CD4-positive, alpha-beta T cell treated with Interleukin-17A for 1 hour (primary cell): ENCODE results near the gene INTS15.

Experiments used
- DNase-seq: peaks from one replicate; pipeline ENCODE4 v3.0.0-alpha.2; 2020

INTS15 gene

GRCh38 chr7:6589829-6590644 lies at the start of gene INTS15:
Gene INTS15 (plus strand): TSS chr7:6590021. CDS start chr7:6590284, 263 bp downstream.
- DNase-seq, result peak; percentile 83

- DNase-seq, result no peak
Observed at GRCh38 chr7:6542368-6542767, 47.5 kb upstream of the INTS15 start.

- peak; percentile 10 for DNase-seq
Observed at GRCh38 chr7:6545398-6546126, 44.3 kb upstream of the INTS15 start.

- no peak for DNase-seq
Observed at GRCh38 chr7:6546498-6547251, 43.1 kb upstream of the INTS15 start.

GRCh38 chr7:6547400-6547799 lies 42.4 kb upstream of the INTS15 start:
- no peak for DNase-seq

- no peak for DNase-seq
Observed at GRCh38 chr7:6551016-6551511, 38.8 kb upstream of the INTS15 start, which contains the start of gene GRID2IP. Gene GRID2IP (minus strand): TSS chr7:6551461. CDS start chr7:6551436, 25 bp downstream.

- no peak for DNase-seq
Observed at GRCh38 chr7:6553448-6554044, 36.3 kb upstream of the INTS15 start.

GRCh38 chr7:6554848-6555247 lies 35.0 kb upstream of the INTS15 start:
- DNase-seq, result no peak

- DNase-seq, result no peak
Observed at GRCh38 chr7:6556196-6556595, 33.6 kb upstream of the INTS15 start.

GRCh38 chr7:6558837-6559236 lies 31.0 kb upstream of the INTS15 start:
- peak; percentile 23 for DNase-seq

- DNase-seq, result no peak
Observed at GRCh38 chr7:6559896-6560295, 29.9 kb upstream of the INTS15 start.

- DNase-seq, result no peak
Observed at GRCh38 chr7:6562106-6562505, 27.7 kb upstream of the INTS15 start.

GRCh38 chr7:6563936-6564770 lies 25.7 kb upstream of the INTS15 start:
- no peak for DNase-seq

- no peak for DNase-seq
Observed at GRCh38 chr7:6565655-6566054, 24.2 kb upstream of the INTS15 start.

GRCh38 chr7:6567886-6568285 lies 21.9 kb upstream of the INTS15 start:
- no peak for DNase-seq

- no peak for DNase-seq
Observed at GRCh38 chr7:6571160-6571779, 18.6 kb upstream of the INTS15 start.

GRCh38 chr7:6575281-6576023 lies 14.4 kb upstream of the INTS15 start:
- DNase-seq, result no peak

- DNase-seq, result no peak
Observed at GRCh38 chr7:6576024-6576866, 13.6 kb upstream of the INTS15 start.

GRCh38 chr7:6576867-6577368 lies 12.9 kb upstream of the INTS15 start:
- DNase-seq, result peak; percentile 15
